ENCODE data around the gene ZNF593.

The ZNF593 gene

GRCh38 chr1:26169198-26169554 is 532 bp upstream of the ZNF593 start:
- DNase-seq (ENCODE audit: low spot score), result no peak

- no peak for DNase-seq (ENCODE audit: low spot score)
These were observed 739 bp downstream of the ZNF593 start for GRCh38 chr1:26170472-26170821.

- DNase-seq (ENCODE audit: low spot score), result no peak
These were observed 1.7 kb downstream of the ZNF593 start, which contains the start of gene ZNF593OS for GRCh38 chr1:26171084-26172072. ZNF593OS (minus strand) TSS chr1:26171832; CDS start chr1:26171661, 171 bp downstream.

- DNase-seq (ENCODE audit: low spot score), result no peak
These were observed 5.6 kb downstream of the ZNF593 start for GRCh38 chr1:26175346-26175745.

- no peak for DNase-seq (ENCODE audit: low spot score)
These were observed 7.5 kb downstream of the ZNF593 start, which contains the start of gene CNKSR1 for GRCh38 chr1:26177182-26177684. CNKSR1 (plus strand) TSS chr1:26177491; CDS start chr1:26177548, 57 bp downstream.

GRCh38 chr1:26180010-26180506 is 10.3 kb downstream of the ZNF593 start:
- no peak for DNase-seq (ENCODE audit: low spot score)

- DNase-seq (ENCODE audit: low spot score), result no peak
These were observed 12.1 kb downstream of the ZNF593 start for GRCh38 chr1:26181586-26182382.

GRCh38 chr1:26182383-26182696 is 12.6 kb downstream of the ZNF593 start:
- no peak for DNase-seq (ENCODE audit: low spot score)

GRCh38 chr1:26184086-26184485 is 14.4 kb downstream of the ZNF593 start:
- DNase-seq (ENCODE audit: low spot score), result no peak

- DNase-seq (ENCODE audit: low spot score), result no peak
These were observed 15.2 kb downstream of the ZNF593 start for GRCh38 chr1:26184883-26185282.

- no peak for DNase-seq (ENCODE audit: low spot score)
These were observed 18.2 kb downstream of the ZNF593 start for GRCh38 chr1:26187882-26188281.

GRCh38 chr1:26188477-26188876 is 18.8 kb downstream of the ZNF593 start:
- DNase-seq (ENCODE audit: low spot score), result no peak

- DNase-seq (ENCODE audit: low spot score), result no peak
These were observed 19.6 kb downstream of the ZNF593 start for GRCh38 chr1:26189331-26189730.

GRCh38 chr1:26189751-26190275 is 20.1 kb downstream of the ZNF593 start:
- no peak for DNase-seq (ENCODE audit: low spot score)

- DNase-seq (ENCODE audit: low spot score), result peak; percentile 34
These were observed 20.8 kb downstream of the ZNF593 start, which contains the start of gene CATSPER4 for GRCh38 chr1:26190373-26190987. CATSPER4 (plus strand) TSS chr1:26190602; CDS start chr1:26190628, 26 bp downstream.

GRCh38 chr1:26191739-26192138 is 22.0 kb downstream of the ZNF593 start:
- no peak for DNase-seq (ENCODE audit: low spot score)

- no peak for DNase-seq (ENCODE audit: low spot score)
These were observed 26.1 kb downstream of the ZNF593 start for GRCh38 chr1:26195805-26196204.

- no peak for DNase-seq (ENCODE audit: low spot score)
These were observed 27.6 kb downstream of the ZNF593 start for GRCh38 chr1:26197301-26197700.

GRCh38 chr1:26197813-26198212 is 28.1 kb downstream of the ZNF593 start:
- no peak for DNase-seq (ENCODE audit: low spot score)

GRCh38 chr1:26200413-26200812 is 30.7 kb downstream of the ZNF593 start:
- no peak for DNase-seq (ENCODE audit: low spot score)

GRCh38 chr1:26203642-26204318 is 34.1 kb downstream of the ZNF593 start:
- no peak for DNase-seq (ENCODE audit: low spot score)
